ENCODE data around the gene MAP3K19. TPM values are rescaled to one million over a fixed set of nuclear protein-coding genes. Genes with fewer than 3 reads are reported as not detected.

The MAP3K19 gene
- total RNA-seq, 4 donors from 2014 or later, result not detected

DNA sequence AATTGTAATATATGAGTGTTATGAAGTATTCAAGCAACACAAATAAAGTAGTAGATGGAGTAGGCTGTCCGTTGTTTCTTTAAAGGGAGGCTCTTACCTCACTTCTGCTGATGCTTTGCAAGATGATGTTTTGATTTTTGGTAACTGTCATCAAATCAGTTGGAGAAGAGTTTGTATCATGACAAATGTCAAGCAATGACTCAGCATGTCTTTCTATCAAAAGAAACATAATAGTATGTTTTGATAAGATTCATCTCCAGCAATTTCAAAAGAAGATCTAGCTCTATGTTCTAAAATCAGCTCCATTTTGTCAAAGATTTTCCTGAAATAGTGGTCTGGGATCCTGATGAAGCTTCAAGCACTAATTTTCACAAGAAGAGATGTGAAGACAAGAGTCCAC, 25.6 kb downstream of the MAP3K19 start:
- TF ChIP-seq POLR2AphosphoS5 (IDR thresholded peaks at IDR 0.05), result no peak
- TF ChIP-seq, protein P1, sequence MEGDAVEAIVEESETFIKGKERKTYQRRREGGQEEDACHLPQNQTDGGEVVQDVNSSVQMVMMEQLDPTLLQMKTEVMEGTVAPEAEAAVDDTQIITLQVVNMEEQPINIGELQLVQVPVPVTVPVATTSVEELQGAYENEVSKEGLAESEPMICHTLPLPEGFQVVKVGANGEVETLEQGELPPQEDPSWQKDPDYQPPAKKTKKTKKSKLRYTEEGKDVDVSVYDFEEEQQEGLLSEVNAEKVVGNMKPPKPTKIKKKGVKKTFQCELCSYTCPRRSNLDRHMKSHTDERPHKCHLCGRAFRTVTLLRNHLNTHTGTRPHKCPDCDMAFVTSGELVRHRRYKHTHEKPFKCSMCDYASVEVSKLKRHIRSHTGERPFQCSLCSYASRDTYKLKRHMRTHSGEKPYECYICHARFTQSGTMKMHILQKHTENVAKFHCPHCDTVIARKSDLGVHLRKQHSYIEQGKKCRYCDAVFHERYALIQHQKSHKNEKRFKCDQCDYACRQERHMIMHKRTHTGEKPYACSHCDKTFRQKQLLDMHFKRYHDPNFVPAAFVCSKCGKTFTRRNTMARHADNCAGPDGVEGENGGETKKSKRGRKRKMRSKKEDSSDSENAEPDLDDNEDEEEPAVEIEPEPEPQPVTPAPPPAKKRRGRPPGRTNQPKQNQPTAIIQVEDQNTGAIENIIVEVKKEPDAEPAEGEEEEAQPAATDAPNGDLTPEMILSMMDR (IDR thresholded peaks at IDR 0.05), result no peak
- no peak for TF ChIP-seq POLR2A (IDR thresholded peaks at IDR 0.05)
- Histone ChIP-seq H3K27me3 (no peaks in the 10 kb centered on the region), H3K4me1 (no peaks in the 10 kb centered on the region), H3K27ac (no peak overlapping the region), H3K4me3 (no peak overlapping the region), H3K9me3 (no peaks in the 10 kb centered on the region), H3K36me3 (no peaks in the 10 kb centered on the region)
- in situ Hi-C loops (cut with MboI; ENCODE audit: low pct_ligation_motif_present in 1 of 4, low pct_unique_long_range_greater_than_20kb in 1 of 4, low sequenced_read_pairs in 3 of 4), result loop anchor here in 1 of 4 donors (25.0 kb wide), 1 partner anchor 691 kb away; no protein-coding TSS in a partner anchor
- WGBS, 2 donors (ENCODE audit: low coverage in 1 of 2), result 71 to 98% methylated on average over 1 of the region's 1 CpG
- intact Hi-C loops (cut with DNase I; ENCODE audit: low total_unique reads), result no loop called here
- DNase-seq, result no peak

DNA sequence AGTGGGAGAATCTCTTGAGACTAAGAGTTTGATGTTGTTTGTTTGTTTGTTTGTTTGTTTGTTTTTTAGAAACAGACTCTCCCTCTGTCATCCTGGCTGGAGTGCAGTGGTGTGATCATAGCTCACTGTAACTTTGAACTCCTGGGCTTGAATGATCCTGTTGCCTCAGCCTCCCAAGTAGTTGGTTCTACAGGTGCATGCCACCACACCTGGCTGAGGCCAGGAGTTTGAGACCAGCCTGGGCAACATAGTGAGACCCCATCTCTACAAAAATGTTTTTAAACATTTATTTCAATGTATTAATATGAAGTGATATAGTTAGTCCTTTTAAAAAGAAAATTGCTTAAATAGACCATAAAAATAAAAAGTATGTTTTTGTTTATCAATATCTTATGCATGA, 35.6 kb downstream of the MAP3K19 start:
- Histone ChIP-seq H3K27ac (no peak overlapping the region), H3K9me3 (no peaks in the 10 kb centered on the region), H3K27me3 (peaks cover 3% of the 10 kb centered on the region), H3K36me3 (no peaks in the 10 kb centered on the region), H3K4me1 (no peaks in the 10 kb centered on the region), H3K4me3 (no peak overlapping the region)
- TF ChIP-seq, protein P1 (IDR thresholded peaks at IDR 0.05), result no peak
- no peak for TF ChIP-seq POLR2A (IDR thresholded peaks at IDR 0.05)
- TF ChIP-seq EP300 (IDR thresholded peaks at IDR 0.05; ENCODE audit: low read depth), result no peak
- TF ChIP-seq POLR2AphosphoS5 (IDR thresholded peaks at IDR 0.05), result no peak
- intact Hi-C loops (cut with DNase I; ENCODE audit: low total_unique reads), result no loop called here
- in situ Hi-C loops (cut with MboI; ENCODE audit: low pct_ligation_motif_present in 1 of 4, low pct_unique_long_range_greater_than_20kb in 1 of 4, low sequenced_read_pairs in 3 of 4), result loop anchor here in 1 of 4 donors (25.0 kb wide), 1 partner anchor 701 kb away; no protein-coding TSS in a partner anchor
- no peak for DNase-seq

DNA sequence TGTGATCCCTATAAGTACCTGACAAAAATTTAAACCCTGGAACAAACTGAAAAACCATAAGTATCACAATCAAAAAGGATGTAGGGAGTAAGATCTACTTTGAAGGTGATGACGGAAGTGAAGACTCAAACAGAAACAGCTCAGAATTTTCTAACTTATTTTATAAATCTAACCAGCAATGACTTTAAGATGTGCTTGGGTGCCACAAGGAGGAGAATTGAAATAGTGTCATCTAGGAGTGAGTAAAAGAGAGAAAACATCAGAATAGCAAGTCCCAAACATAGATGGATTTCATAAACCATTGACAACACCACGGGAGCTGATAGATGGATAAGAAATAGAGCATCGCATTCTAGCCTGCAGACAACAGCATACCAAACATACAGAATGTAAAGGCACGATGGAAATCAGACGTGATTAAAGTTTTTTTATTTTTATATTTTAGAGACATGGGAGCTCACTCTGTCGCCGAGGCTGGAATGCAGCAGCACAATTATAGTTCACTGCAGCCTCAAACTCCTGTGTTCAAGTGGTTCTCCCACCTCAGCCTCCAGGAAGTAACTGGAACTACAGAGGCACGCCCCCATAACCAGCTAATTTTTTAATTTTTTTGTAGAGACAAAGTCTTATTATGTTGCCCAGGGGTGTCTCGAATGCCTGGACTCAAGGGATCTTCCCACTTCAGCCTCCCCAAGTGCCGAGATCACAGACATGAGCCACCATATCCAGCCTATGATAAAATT, 36.9 kb downstream of the MAP3K19 start:
- no peak overlapping the region for H3K4me3 ChIP-seq
- no peaks in the 10 kb centered on the region for H3K9me3 ChIP-seq
- H3K27me3 ChIP-seq, result peaks cover 15% of the 10 kb centered on the region
- H3K27ac ChIP-seq, result no peak overlapping the region
- WGBS, 2 donors (ENCODE audit: low coverage in 1 of 2), result 78 to 84% methylated on average over 8 to 10 of the region's 10 CpGs
- H3K4me1 ChIP-seq, result no peaks in the 10 kb centered on the region
- TF ChIP-seq EP300 (IDR thresholded peaks at IDR 0.05; ENCODE audit: low read depth), result no peak
- TF ChIP-seq, protein P1 (IDR thresholded peaks at IDR 0.05), result no peak
- TF ChIP-seq POLR2AphosphoS5 (IDR thresholded peaks at IDR 0.05), result no peak
- TF ChIP-seq POLR2A (IDR thresholded peaks at IDR 0.05), result no peak
- intact Hi-C loops (cut with DNase I; ENCODE audit: low total_unique reads), result no loop called here
- no peaks in the 10 kb centered on the region for H3K36me3 ChIP-seq
- in situ Hi-C loops (cut with MboI; ENCODE audit: low pct_ligation_motif_present in 1 of 4, low pct_unique_long_range_greater_than_20kb in 1 of 4, low sequenced_read_pairs in 3 of 4), result loop anchor here in 1 of 4 donors (25.0 kb wide), 1 partner anchor 702 kb away; no protein-coding TSS in a partner anchor
- DNase-seq, result no peak

DNA sequence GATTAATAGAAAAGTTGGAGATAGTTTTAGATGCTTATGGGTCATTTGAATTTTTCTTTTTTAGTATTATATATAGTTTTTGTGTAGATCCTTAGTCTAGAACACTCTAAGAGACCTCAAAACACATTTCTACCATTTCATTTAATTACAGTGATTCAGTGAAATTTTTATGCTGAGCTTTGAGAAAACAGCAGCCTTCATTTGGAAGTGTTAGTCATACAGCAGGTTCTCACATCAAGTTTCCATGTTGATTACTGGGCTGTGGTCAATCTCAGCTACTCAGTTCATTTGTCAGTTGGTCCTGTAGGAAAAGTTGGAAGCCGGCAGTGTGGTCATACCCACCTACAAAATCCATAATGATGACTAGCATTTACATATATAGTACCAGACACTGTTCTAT, 37.9 kb downstream of the MAP3K19 start:
- 78 to 80% methylated on average over 1 of the region's 1 CpG for WGBS, 2 donors (ENCODE audit: low coverage in 1 of 2)
- no peaks in the 10 kb centered on the region for H3K9me3 ChIP-seq
- no peaks in the 10 kb centered on the region for H3K36me3 ChIP-seq
- peaks cover 26% of the 10 kb centered on the region for H3K27me3 ChIP-seq
- intact Hi-C loops (cut with DNase I; ENCODE audit: low total_unique reads), result loop anchor here (10.0 kb wide), 1 partner anchor 715 kb away; no protein-coding TSS in a partner anchor
- in situ Hi-C loops (cut with MboI; ENCODE audit: low pct_ligation_motif_present in 1 of 4, low pct_unique_long_range_greater_than_20kb in 1 of 4, low sequenced_read_pairs in 3 of 4), result loop anchor here in 3 of 4 donors (10.0 to 25.0 kb wide), 2 partner anchors 703 to 705 kb away; no protein-coding TSS in a partner anchor
- H3K27ac ChIP-seq, result no peak overlapping the region
- DNase-seq, result no peak
- peaks cover 0 to 3% (median 1%) of the 10 kb centered on the region in 4 donors for H3K4me1 ChIP-seq
- TF ChIP-seq POLR2AphosphoS5 (IDR thresholded peaks at IDR 0.05) (no peak), EP300 (IDR thresholded peaks at IDR 0.05; ENCODE audit: low read depth) (no peak), POLR2A (IDR thresholded peaks at IDR 0.05) (no peak)
- TF ChIP-seq, protein P1 (IDR thresholded peaks at IDR 0.05), result no peak
- H3K4me3 ChIP-seq, result no peak overlapping the region

Data from transverse colon (tissue), 4 donors.